CD4-positive, alpha-beta T cell treated with Interleukin-4 for 1 hour (primary cell): ENCODE results near the gene PALLD.
A peak's percentile ranks its signal among the peaks of the same experiment; 100 is the strongest.

Experiments used
- DNase-seq, 2 donors: peaks; one replicate each; pipeline ENCODE4 v3.0.0-alpha.2; 2020 to 2022

The PALLD gene

GRCh38 chr4:168859888-168860694, 363.2 kb downstream of the PALLD start:
- no peak for DNase-seq

- DNase-seq: no peak
These were observed 364.0 kb downstream of the PALLD start for GRCh38 chr4:168860827-168861226.

GRCh38 chr4:168863719-168864647, 367.1 kb downstream of the PALLD start:
- no peak for DNase-seq

- DNase-seq: no peak
These were observed 368.1 kb downstream of the PALLD start for GRCh38 chr4:168864821-168865541.

GRCh38 chr4:168865854-168866253, 369.0 kb downstream of the PALLD start:
- DNase-seq: no peak

GRCh38 chr4:168866635-168867034, 369.8 kb downstream of the PALLD start:
- no peak for DNase-seq

GRCh38 chr4:168867128-168867527, 370.3 kb downstream of the PALLD start:
- no peak for DNase-seq

- no peak for DNase-seq
These were observed 371.4 kb downstream of the PALLD start for GRCh38 chr4:168868044-168868781.

GRCh38 chr4:168868802-168869201, 371.9 kb downstream of the PALLD start:
- DNase-seq: no peak

- DNase-seq: no peak
These were observed 373.2 kb downstream of the PALLD start for GRCh38 chr4:168870004-168870403.

GRCh38 chr4:168871632-168872031, 374.8 kb downstream of the PALLD start:
- no peak for DNase-seq

- no peak for DNase-seq
These were observed 377.2 kb downstream of the PALLD start for GRCh38 chr4:168874083-168874482.

- no peak for DNase-seq
These were observed 379.3 kb downstream of the PALLD start for GRCh38 chr4:168876106-168876505.

- peak in 1 of 2 donors; percentile 46 for DNase-seq
These were observed 380.9 kb downstream of the PALLD start for GRCh38 chr4:168877511-168878491.

GRCh38 chr4:168878623-168879022, 381.8 kb downstream of the PALLD start:
- no peak for DNase-seq

- no peak for DNase-seq
These were observed 382.3 kb downstream of the PALLD start for GRCh38 chr4:168879188-168879587.

GRCh38 chr4:168880072-168880675, 383.3 kb downstream of the PALLD start:
- DNase-seq: no peak

GRCh38 chr4:168880811-168881595, 384.2 kb downstream of the PALLD start:
- DNase-seq: peak; percentile 23 to 55

GRCh38 chr4:168881781-168882420, 385.0 kb downstream of the PALLD start:
- no peak for DNase-seq
